ENCODE measurements around the gene SYK.

GRCh38 chr9:90941661-90942060 is 140.0 kb downstream of the SYK start:
- no peak for TF ChIP-seq CTCF (conservative IDR thresholded peaks at IDR 0.05 in 1 of 2, IDR thresholded peaks at IDR 0.05 in 1 of 2; ENCODE audit: low read depth in 1 of 2, low read length in 2 of 2)
- TF ChIP-seq EZH2 (IDR thresholded peaks at IDR 0.05; ENCODE audit: low read length, missing control alignments): no peak
